Measurements from ENCODE around the gene MANBA.
"Not testable (repeated sequence)": the region's sequence is repeated elsewhere in the genome, so short reads cannot be mapped to it uniquely, and the experiment has no call there.

MANBA gene

GRCh38 chr4:102718833-102719575 is 41.8 kb downstream of the MANBA start:
- not testable (repeated sequence) for DNase-seq

- no peak for DNase-seq
Measured at GRCh38 chr4:102717448-102718092, 43.2 kb downstream of the MANBA start.

- DNase-seq = no peak
Measured at GRCh38 chr4:102715057-102715456, 45.7 kb downstream of the MANBA start.

- DNase-seq = not testable (repeated sequence)
Measured at GRCh38 chr4:102713774-102714173, 47.0 kb downstream of the MANBA start.

- DNase-seq = no peak
Measured at GRCh38 chr4:102713096-102713495, 47.7 kb downstream of the MANBA start.

- no peak for DNase-seq
Measured at GRCh38 chr4:102710986-102711385, 49.8 kb downstream of the MANBA start.

- not testable (repeated sequence) for DNase-seq
Measured at GRCh38 chr4:102709060-102709459, 51.7 kb downstream of the MANBA start.

- DNase-seq = no peak
Measured at GRCh38 chr4:102707150-102707549, 53.6 kb downstream of the MANBA start.

GRCh38 chr4:102705391-102705935 is 55.3 kb downstream of the MANBA start:
- DNase-seq = no peak

GRCh38 chr4:102696758-102697157 is 64.0 kb downstream of the MANBA start:
- DNase-seq = no peak

- no peak for DNase-seq
Measured at GRCh38 chr4:102694791-102695190, 66.0 kb downstream of the MANBA start.

- DNase-seq = no peak
Measured at GRCh38 chr4:102693861-102694260, 66.9 kb downstream of the MANBA start.

GRCh38 chr4:102693262-102693850 is 67.4 kb downstream of the MANBA start:
- no peak for DNase-seq

- DNase-seq = no peak
Measured at GRCh38 chr4:102692474-102692873, 68.3 kb downstream of the MANBA start.

- no peak for DNase-seq
Measured at GRCh38 chr4:102687982-102688433, 72.8 kb downstream of the MANBA start.

GRCh38 chr4:102687373-102687981 is 73.3 kb downstream of the MANBA start:
- no peak for DNase-seq

- no peak for DNase-seq
Measured at GRCh38 chr4:102685768-102686167, 75.0 kb downstream of the MANBA start.

- no peak for DNase-seq
Measured at GRCh38 chr4:102684610-102685052, 76.1 kb downstream of the MANBA start.

GRCh38 chr4:102683881-102684609 is 76.7 kb downstream of the MANBA start:
- no peak for DNase-seq

- no peak for DNase-seq
Measured at GRCh38 chr4:102678695-102679335, 82.0 kb downstream of the MANBA start.

GRCh38 chr4:102678107-102678506 is 82.7 kb downstream of the MANBA start:
- DNase-seq = no peak

- DNase-seq = no peak
Measured at GRCh38 chr4:102675141-102675540, 85.6 kb downstream of the MANBA start.

Measured in NCI-H1694 (cell line).